ENCODE measurements around the gene HHLA2.

GRCh38 chr3:108333961-108334360, 37.6 kb downstream of the HHLA2 start:
- TF ChIP-seq CTCF (conservative IDR thresholded peaks at IDR 0.05; ENCODE audit: low read depth, low read length) (no peak), EZH2 (IDR thresholded peaks at IDR 0.05; ENCODE audit: low read length, unreplicated experiment) (no peak), EZH2phosphoT487 (IDR thresholded peaks at IDR 0.05; ENCODE audit: borderline replicate concordance, low read length) (no peak)

Measured in PC-3 (cell line).